Measurements from ENCODE around the gene MBD3L5.
"Not testable (repeated sequence)": the region's sequence is repeated elsewhere in the genome, so short reads cannot be mapped to it uniquely, and the experiment has no call there.

GRCh38 chr19:7056371-7056770, 26.0 kb downstream of the MBD3L5 start:
- TF ChIP-seq CTCF, POLR2AphosphoS5 (IDR thresholded peaks at IDR 0.05): not testable (repeated sequence)

Data from esophagus muscularis mucosa (tissue), 3 donors.